Mesenchymal stem cell (in vitro differentiated cells and primary cell): Measurements from ENCODE around the gene THRA.

Source experiments
- DNase-seq: peaks from one replicate; pipeline ENCODE4 v3.0.0-alpha.2; 2013
- H2AFZ ChIP-seq: one replicate; pipeline ENCODE4 v1.6.1; 2013; ENCODE audit warnings: low read depth, mild to moderate bottlenecking, control low read depth, inconsistent platforms, low read length, moderate library complexity
- H2AK5ac ChIP-seq: 2 replicates; pipeline ENCODE4 v1.6.1; 2013; ENCODE audit warnings: low read length, moderate library complexity, mild to moderate bottlenecking, inconsistent platforms; ENCODE audit not compliant: severe bottlenecking
- H2BK120ac ChIP-seq: one replicate; pipeline ENCODE4 v1.6.1; 2013; ENCODE audit warnings: low read depth, mild to moderate bottlenecking, inconsistent platforms, low read length, moderate library complexity
- H2BK12ac ChIP-seq, 2 experiments: one replicate each; pipeline ENCODE4 v1.6.1; 2013; ENCODE audit warnings: inconsistent platforms in 2 of 2, low read length in 2 of 2, mild to moderate bottlenecking in 2 of 2, moderate library complexity in 2 of 2, control low read depth in 1 of 2
- H2BK15ac ChIP-seq: one replicate; pipeline ENCODE4 v1.6.1; 2013; ENCODE audit warnings: mild to moderate bottlenecking, low read depth, inconsistent platforms; ENCODE audit not compliant: poor library complexity, severe bottlenecking
- H2BK5ac ChIP-seq: 2 replicates; pipeline ENCODE4 v1.6.1; 2013; ENCODE audit warnings: low read depth, mild to moderate bottlenecking, low read length, control low read depth, inconsistent platforms; ENCODE audit not compliant: poor library complexity, severe bottlenecking
- H3K14ac ChIP-seq, 2 experiments: one replicate each; pipeline ENCODE4 v1.6.1; 2013; ENCODE audit warnings: inconsistent platforms in 2 of 2, low read length in 2 of 2, control low read depth in 1 of 2, mild to moderate bottlenecking in 1 of 2, moderate library complexity in 1 of 2
- H3K18ac ChIP-seq, 2 experiments: one replicate each; pipeline ENCODE4 v1.6.1; 2013; ENCODE audit warnings: inconsistent platforms in 2 of 2, low read length in 2 of 2, control low read depth in 1 of 2, low read depth in 1 of 2, mild to moderate bottlenecking in 1 of 2
- H3K23ac ChIP-seq, 2 experiments: one replicate each; pipeline ENCODE4 v1.6.1; 2013; ENCODE audit warnings: inconsistent platforms in 2 of 2, low read length in 2 of 2, mild to moderate bottlenecking in 2 of 2, moderate library complexity in 2 of 2, control low read depth in 1 of 2
- H3K27ac ChIP-seq: 2 replicates; pipeline ENCODE4 v1.5.1; 2013; ENCODE audit warnings: mild to moderate bottlenecking, moderate library complexity, low read length, control low read depth, inconsistent platforms; ENCODE audit not compliant: poor library complexity, severe bottlenecking
- H3K27me3 ChIP-seq, 2 experiments: 2 replicates each; pipeline versions ENCODE4 v1.6.1 to v1.7.0; 2013; ENCODE audit warnings: low read length in 2 of 2, mild to moderate bottlenecking in 2 of 2, moderate library complexity in 2 of 2, control low read depth in 1 of 2, inconsistent platforms in 1 of 2; ENCODE audit not compliant: control insufficient read depth in 1 of 2, insufficient read depth in 1 of 2
- H3K36me3 ChIP-seq, 2 experiments: 2 replicates each; pipeline versions ENCODE4 v1.6.1 to v1.7.0; 2013; ENCODE audit warnings: low read length in 2 of 2, control low read depth in 1 of 2, inconsistent platforms in 1 of 2, low read depth in 1 of 2, mild to moderate bottlenecking in 1 of 2; ENCODE audit not compliant: insufficient read depth in 2 of 2, control insufficient read depth in 1 of 2
- H3K4ac ChIP-seq, 2 experiments: one replicate each; pipeline ENCODE4 v1.6.1; 2013; ENCODE audit warnings: inconsistent platforms in 2 of 2, low read length in 2 of 2, mild to moderate bottlenecking in 2 of 2, moderate library complexity in 2 of 2, control low read depth in 1 of 2, low read depth in 1 of 2
- H3K4me1 ChIP-seq: 2 replicates; pipeline ENCODE4 v1.6.1; 2013; ENCODE audit warnings: low read depth, low read length, control low read depth; ENCODE audit not compliant: control insufficient read depth, insufficient read depth
- H3K4me2 ChIP-seq: 2 replicates; pipeline ENCODE4 v1.6.1; 2013; ENCODE audit warnings: low read length, mild to moderate bottlenecking, inconsistent platforms; ENCODE audit not compliant: poor library complexity, severe bottlenecking
- H3K4me3 ChIP-seq, 2 experiments: 2 replicates each; pipeline versions ENCODE4 v1.5.1 to v1.7.0; 2013; ENCODE audit warnings: low read length in 2 of 2, mild to moderate bottlenecking in 2 of 2, control low read depth in 1 of 2, low read depth in 1 of 2; ENCODE audit not compliant: insufficient read depth in 1 of 2
- H3K79me1 ChIP-seq: replicated peaks from 2 replicates; pipeline ENCODE4 v1.6.1; 2013; ENCODE audit warnings: mild to moderate bottlenecking, control low read depth, low read length, inconsistent platforms; ENCODE audit not compliant: poor library complexity, severe bottlenecking
- H3K9ac ChIP-seq: 2 replicates; pipeline ENCODE4 v1.7.0; 2013; ENCODE audit warnings: mild to moderate bottlenecking, low read length, moderate library complexity
- H3K9me3 ChIP-seq: 2 replicates; pipeline ENCODE4 v1.7.0; 2013; ENCODE audit warnings: mild to moderate bottlenecking, low read length; ENCODE audit not compliant: control insufficient read depth
- H4K8ac ChIP-seq: one replicate; pipeline ENCODE4 v1.6.1; 2013; ENCODE audit warnings: inconsistent platforms, mild to moderate bottlenecking, low read length, moderate library complexity
- H4K91ac ChIP-seq: one replicate; pipeline ENCODE4 v1.6.1; 2013; ENCODE audit warnings: mild to moderate bottlenecking, low read length, inconsistent platforms
- WGBS: methylation state at CpG from one replicate; pipeline ENCODE4 v1.1.7; 2013; ENCODE audit warnings: mixed read lengths; 5-methylcytosine and 5-hydroxymethylcytosine counted together

Gene THRA

DNA sequence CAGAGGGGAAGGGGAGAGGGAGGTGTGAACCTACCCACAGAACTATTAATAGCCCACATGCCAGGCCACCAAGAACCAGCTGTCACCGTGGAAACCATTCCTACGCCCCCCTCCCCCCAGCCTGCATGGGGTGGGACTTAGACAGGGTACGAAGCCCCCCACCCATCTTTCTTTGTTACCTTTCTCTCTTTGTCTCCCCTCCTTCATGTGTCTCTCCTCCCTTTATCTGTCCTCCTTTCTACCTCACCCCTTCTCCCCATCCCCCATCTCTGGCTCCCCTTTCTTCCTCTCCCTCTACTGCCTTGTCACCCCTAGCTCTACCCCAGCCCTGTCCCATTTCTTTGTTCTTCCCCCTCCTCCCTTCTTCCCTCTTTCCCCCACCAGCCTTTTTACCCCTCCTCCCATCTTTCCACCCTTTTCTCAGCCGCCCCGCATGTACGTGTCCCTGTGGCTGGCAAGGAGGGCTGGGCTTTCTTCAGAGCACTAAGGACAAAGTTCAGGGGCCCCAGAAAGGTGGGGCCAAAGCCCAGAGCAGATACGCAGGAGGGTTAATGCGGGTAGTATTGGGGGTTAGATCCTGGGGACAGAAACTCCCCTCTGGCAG is 8.0 kb downstream of the THRA start:
- Histone ChIP-seq H2BK120ac (peak overlapping the region; percentile 9), H3K18ac (peak overlapping the region; percentile 52 to 85), H4K8ac (peak overlapping the region; percentile 84), H3K14ac (no peak overlapping the region), H4K91ac (peak overlapping the region; percentile 85), H2AK5ac (peak overlapping the region; percentile 50), H3K36me3 (peaks cover 10 to 15% of the 10 kb centered on the region in 2 experiments), H3K9ac (peak overlapping the region; percentile 43), H3K27me3 (no peaks in the 10 kb centered on the region), H2BK15ac (peak overlapping the region; percentile 97), H3K4me1 (peaks cover 70% of the 10 kb centered on the region), H3K23ac (no peak overlapping the region), H2BK5ac (no peak overlapping the region), H3K4me2 (no peak overlapping the region), H2BK12ac (peak overlapping the region; percentile 29 to 93), H3K27ac (no peak overlapping the region), H2AFZ (no peak overlapping the region), H3K9me3 (no peaks in the 10 kb centered on the region), H3K79me1 (peaks cover 34% of the 10 kb centered on the region), H3K4me3 (peak overlapping the region in 1 of 2 experiments; percentile 58), H3K4ac (peak overlapping the region; percentile 47 to 79)
- DNase-seq = no peak
- WGBS = 63% methylated on average over 8 of the region's 8 CpGs

DNA sequence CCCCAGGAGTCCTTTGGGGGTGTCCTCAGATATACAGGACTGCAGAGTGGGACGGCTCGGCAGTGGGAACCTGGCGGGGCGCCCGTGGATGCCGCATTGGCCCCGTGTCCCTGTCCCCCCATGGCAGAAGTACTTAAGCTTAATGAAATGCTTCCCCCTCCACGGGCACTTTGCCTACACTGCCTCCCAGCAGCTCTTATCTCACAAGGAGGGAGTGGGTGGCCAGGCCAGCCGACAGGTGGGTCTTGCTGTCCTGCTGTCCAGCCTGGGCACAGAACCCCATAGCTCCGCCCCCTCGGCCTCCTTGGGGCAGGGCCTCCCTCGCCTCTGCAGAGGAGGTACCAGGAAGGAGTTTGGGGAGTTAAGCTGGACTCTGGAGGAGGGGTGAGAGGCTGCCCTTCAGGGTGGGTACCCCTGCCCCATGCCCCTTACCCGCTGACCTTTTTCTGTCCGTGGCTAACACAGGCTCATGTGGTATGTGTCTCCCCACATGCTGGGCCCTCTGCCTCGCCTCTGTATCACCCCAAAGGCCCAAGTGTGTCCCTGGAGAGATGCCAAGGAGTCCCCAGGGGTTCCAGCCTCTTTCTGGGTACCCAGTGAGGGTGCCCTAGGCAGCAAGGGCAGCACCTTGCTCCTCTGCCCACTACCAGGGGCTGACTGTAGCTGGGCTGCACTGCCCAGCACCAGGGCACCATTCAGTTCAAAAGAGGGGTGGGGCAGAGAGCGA is 8.7 kb downstream of the THRA start:
- Histone ChIP-seq H2AK5ac (peak overlapping the region; percentile 92), H3K14ac (peak overlapping the region in 1 of 2 experiments; percentile 33), H3K36me3 (peaks cover 15 to 16% of the 10 kb centered on the region in 2 experiments), H3K18ac (peak overlapping the region; percentile 14 to 29), H3K79me1 (peaks cover 34% of the 10 kb centered on the region), H3K23ac (no peak overlapping the region), H2BK12ac (peak overlapping the region; percentile 29 to 80), H2BK120ac (peak overlapping the region; percentile 9), H2AFZ (no peak overlapping the region), H4K8ac (peak overlapping the region; percentile 47), H3K4me3 (peak overlapping the region in 1 of 2 experiments; percentile 58), H4K91ac (peak overlapping the region; percentile 85), H2BK5ac (no peak overlapping the region), H3K4me1 (peaks cover 66% of the 10 kb centered on the region), H3K27me3 (no peaks in the 10 kb centered on the region), H3K9ac (peak overlapping the region; percentile 43), H3K4ac (peak overlapping the region; percentile 73 to 76), H3K4me2 (peak overlapping the region; percentile 40), H3K9me3 (no peaks in the 10 kb centered on the region), H2BK15ac (peak overlapping the region; percentile 52), H3K27ac (peak overlapping the region; percentile 13)
- DNase-seq = no peak
- 83% methylated on average over 16 of the region's 16 CpGs for WGBS

DNA sequence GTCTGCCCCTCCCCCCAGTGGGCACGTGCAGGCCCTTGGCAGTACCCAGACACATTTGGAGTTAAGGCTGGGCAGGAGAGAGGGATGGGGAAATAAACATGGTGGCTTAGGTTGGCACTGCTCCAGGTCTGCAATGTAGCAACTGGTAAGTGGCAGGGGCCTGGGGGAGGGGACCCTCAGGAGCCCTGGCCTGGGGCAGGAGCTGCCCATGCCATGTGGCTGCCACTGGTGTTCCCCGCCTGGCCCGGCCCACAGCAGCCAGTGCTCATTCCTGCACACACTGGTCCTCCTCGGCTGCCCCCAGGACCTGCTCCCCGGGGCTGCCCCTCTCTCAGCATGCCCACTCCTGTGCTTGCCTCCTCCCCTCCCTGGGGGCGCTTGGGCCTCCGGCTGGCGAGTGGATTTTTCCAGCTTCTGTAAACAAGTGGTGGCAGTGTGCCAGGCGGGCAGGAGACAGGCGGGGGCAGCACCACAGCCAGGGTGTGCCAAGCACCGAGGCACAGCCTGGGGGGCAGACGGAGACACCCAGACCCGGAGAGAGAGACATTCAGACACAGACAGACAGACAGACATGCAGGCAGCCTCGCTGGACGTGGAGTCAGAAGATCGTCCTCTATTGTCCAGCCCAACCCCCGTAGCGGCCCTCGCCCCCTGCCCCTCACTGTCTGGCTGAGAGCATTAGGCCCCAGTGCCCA is 9.4 kb downstream of the THRA start:
- peak overlapping the region; percentile 38 for H2BK15ac ChIP-seq
- H3K4me2 ChIP-seq = peak overlapping the region; percentile 40
- H2BK12ac ChIP-seq = peak overlapping the region; percentile 80 to 83
- peak overlapping the region; percentile 33 for H3K27ac ChIP-seq
- peaks cover 39% of the 10 kb centered on the region for H3K79me1 ChIP-seq
- peak overlapping the region; percentile 14 to 40 for H3K18ac ChIP-seq
- H3K23ac ChIP-seq = no peak overlapping the region
- peak overlapping the region; percentile 30 for H4K91ac ChIP-seq
- H2AK5ac ChIP-seq = peak overlapping the region; percentile 92
- H3K4me1 ChIP-seq = peaks cover 66% of the 10 kb centered on the region
- H3K4me3 ChIP-seq = peak overlapping the region in 1 of 2 experiments; percentile 38
- H2BK5ac ChIP-seq = no peak overlapping the region
- peak; percentile 32 for DNase-seq
- H3K9ac ChIP-seq = peak overlapping the region; percentile 43
- peak overlapping the region in 1 of 2 experiments; percentile 71 for H3K14ac ChIP-seq
- no peak overlapping the region for H2AFZ ChIP-seq
- H3K36me3 ChIP-seq = peaks cover 21 to 23% of the 10 kb centered on the region in 2 experiments
- no peak overlapping the region for H2BK120ac ChIP-seq
- H3K27me3 ChIP-seq = no peaks in the 10 kb centered on the region
- H4K8ac ChIP-seq = peak overlapping the region; percentile 47
- H3K9me3 ChIP-seq = no peaks in the 10 kb centered on the region
- peak overlapping the region; percentile 17 to 76 for H3K4ac ChIP-seq
- 72% methylated on average over 19 of the region's 19 CpGs for WGBS
